SKM-1 (cell line): Measurements from ENCODE around the gene GALNT5.

ENCODE experiments used
- DNase-seq: peaks from one replicate; lab custom pipeline; 2025; ENCODE audit not compliant: unreplicated experiment; lab: John Stamatoyannopoulos, UW

The GALNT5 gene

GRCh38 chr2:157290525-157290924 is 33.0 kb downstream of the GALNT5 start:
- DNase-seq = no peak

GRCh38 chr2:157291018-157291417 is 33.5 kb downstream of the GALNT5 start:
- DNase-seq = no peak

GRCh38 chr2:157292853-157293252 is 35.3 kb downstream of the GALNT5 start:
- no peak for DNase-seq

GRCh38 chr2:157296490-157296889 is 39.0 kb downstream of the GALNT5 start:
- no peak for DNase-seq

GRCh38 chr2:157296958-157297357 is 39.5 kb downstream of the GALNT5 start:
- no peak for DNase-seq

- DNase-seq = no peak
These were observed 43.8 kb downstream of the GALNT5 start for GRCh38 chr2:157301307-157301706.

GRCh38 chr2:157302492-157303099 is 45.1 kb downstream of the GALNT5 start:
- peak; percentile 37 for DNase-seq

GRCh38 chr2:157303612-157304011 is 46.1 kb downstream of the GALNT5 start:
- DNase-seq = no peak

- DNase-seq = no peak
These were observed 47.6 kb downstream of the GALNT5 start for GRCh38 chr2:157304811-157305722.

GRCh38 chr2:157305723-157306110 is 48.2 kb downstream of the GALNT5 start:
- DNase-seq = no peak

GRCh38 chr2:157307021-157307420 is 49.5 kb downstream of the GALNT5 start:
- DNase-seq = peak; percentile 20

GRCh38 chr2:157309878-157310277 is 52.4 kb downstream of the GALNT5 start:
- DNase-seq = no peak

GRCh38 chr2:157311706-157312105 is 54.2 kb downstream of the GALNT5 start:
- no peak for DNase-seq

- no peak for DNase-seq
These were observed 55.5 kb downstream of the GALNT5 start for GRCh38 chr2:157312866-157313486.

GRCh38 chr2:157315901-157316300 is 58.4 kb downstream of the GALNT5 start:
- DNase-seq = no peak

GRCh38 chr2:157318884-157319283 is 61.4 kb downstream of the GALNT5 start:
- no peak for DNase-seq

GRCh38 chr2:157319795-157320194 is 62.3 kb downstream of the GALNT5 start:
- DNase-seq = no peak

- no peak for DNase-seq
These were observed 62.9 kb downstream of the GALNT5 start for GRCh38 chr2:157320409-157320808.

- peak; percentile 73 for DNase-seq
These were observed 64.0 kb downstream of the GALNT5 start for GRCh38 chr2:157321466-157321865.

GRCh38 chr2:157322432-157322831 is 64.9 kb downstream of the GALNT5 start:
- DNase-seq = no peak

GRCh38 chr2:157324331-157324843 is 66.9 kb downstream of the GALNT5 start:
- DNase-seq = no peak

- no peak for DNase-seq
These were observed 68.3 kb downstream of the GALNT5 start, which contains the start of gene ERMN for GRCh38 chr2:157325786-157326185. TSS of gene ERMN (minus strand) at chr2:157325824. CDS start at chr2:157325642, 182 bp downstream.
